HG02588 (cell line): ENCODE results near the gene KRT14.
"Not testable (repeated sequence)": the region's sequence is repeated elsewhere in the genome, so short reads cannot be mapped to it uniquely, and the experiment has no call there.

Experiments
- ATAC-seq: cut with Tn5 transposase; IDR thresholded peaks from one replicate; pipeline ENCODE4 v1.9.1; 2021; ENCODE audit warnings: mild to moderate bottlenecking, moderate library complexity; ENCODE audit not compliant: unreplicated experiment

KRT14 gene

DNA sequence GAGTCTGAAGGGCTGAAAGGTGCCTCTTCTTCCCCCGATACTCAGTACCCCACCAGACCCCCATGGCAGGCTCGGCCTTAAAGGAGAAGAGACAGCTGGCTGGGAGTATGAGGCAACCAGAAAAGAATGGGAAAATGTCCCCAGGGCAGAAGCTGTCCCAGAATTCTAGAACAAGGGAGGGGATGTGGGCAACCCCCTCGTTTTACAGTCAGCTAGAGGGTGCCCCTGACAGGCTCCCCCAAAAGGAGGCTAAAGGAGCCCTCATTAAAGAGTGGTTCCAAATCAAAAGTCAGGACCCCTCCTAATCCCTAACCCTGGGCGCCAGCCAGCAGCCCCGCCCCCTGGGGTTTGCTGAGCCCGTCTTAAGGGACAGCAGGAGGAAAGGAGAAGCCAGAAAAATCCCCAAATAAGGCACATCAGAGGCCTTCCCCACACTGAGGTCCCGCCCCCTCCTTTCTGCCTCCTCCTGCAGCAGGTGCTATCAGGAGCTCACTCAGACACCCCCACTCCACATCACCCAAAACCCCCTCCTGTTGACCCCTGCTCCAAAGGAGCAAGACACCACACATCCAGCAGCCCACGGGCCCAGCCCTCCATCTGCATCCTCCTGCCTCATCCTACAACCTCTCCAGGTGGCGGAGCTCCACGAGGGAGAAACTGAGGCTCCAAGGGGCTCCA lies 36.6 kb upstream of the KRT14 start:
- ATAC-seq, result not testable (repeated sequence)

DNA sequence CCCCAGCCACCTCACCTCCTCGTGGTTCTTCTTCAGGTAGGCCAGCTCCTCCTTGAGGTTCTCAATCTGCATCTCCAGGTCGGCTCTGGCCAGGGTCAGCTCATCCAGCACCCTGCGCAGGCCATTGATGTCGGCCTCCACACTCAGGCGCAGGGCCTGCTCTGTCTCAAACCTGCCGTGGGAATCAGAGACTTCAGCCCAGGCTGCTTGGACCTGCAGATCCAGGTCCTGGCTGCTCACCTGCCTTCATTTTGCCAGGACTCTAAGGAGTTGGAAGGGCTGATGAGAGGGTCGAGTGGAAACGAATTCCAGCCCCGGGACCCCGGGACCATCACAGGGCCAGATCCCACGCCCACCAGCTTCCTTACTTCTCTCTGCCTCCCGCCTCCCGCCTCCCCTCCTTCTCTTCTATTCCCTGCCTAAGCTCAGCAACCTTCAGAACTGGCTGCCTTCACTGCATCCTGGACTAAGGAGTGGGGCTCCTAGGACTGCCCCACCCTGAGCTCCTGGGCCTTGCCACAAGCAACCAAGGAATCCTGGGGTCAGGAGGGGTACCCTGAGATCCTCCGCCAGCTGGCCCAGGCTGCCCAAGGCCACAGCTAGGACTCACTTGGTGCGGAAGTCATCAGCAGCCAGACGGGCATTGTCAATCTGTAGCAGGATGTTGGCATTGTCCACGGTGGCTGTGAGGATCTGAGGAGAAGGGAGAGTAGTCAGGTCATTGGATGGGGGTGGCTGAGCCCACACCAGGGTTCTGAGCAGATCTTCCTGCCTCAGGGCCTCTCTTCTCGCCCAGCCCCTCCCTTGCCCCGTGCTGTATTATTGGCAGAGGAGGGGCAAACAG lies 35.9 kb upstream of the KRT14 start:
- ATAC-seq, result not testable (repeated sequence)

DNA sequence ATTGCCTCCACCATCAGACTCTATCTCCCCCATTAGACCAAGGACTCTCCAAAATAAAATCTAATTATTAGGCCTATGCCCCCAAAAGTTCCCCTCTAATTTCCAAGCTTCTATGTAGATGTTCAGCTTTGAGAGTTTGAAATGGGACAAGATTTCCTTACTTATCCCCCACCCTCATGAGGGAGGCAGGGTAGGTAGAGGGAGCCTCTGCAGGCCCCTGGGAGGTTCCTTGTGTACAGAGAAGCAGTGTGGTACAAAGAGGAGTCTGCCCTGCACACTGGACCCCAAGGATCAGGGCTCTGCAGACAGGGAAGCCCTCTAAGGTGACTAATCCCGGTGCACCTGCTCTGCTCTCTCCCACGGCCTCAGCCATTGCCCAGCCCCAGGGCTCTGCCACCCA lies 35.2 kb upstream of the KRT14 start:
- ATAC-seq, result no peak

DNA sequence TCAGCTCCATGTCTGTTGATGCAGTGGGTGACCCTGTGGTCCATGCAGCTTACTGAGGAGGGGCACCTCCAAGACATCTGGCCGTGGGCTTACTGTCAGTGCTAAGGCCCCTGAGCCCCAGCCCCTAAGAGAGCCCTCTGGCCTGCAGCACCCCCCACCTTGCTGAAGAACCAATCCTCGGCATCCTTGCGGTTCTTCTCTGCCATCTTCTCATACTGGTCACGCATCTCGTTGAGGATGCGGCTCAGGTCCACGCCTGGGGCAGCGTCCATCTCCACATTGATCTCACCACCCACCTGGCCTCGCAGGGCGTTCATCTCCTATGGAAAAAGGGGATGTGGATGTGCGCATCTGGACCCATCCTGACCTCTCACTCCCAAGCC lies 34.7 kb upstream of the KRT14 start:
- not testable (repeated sequence) for ATAC-seq

DNA sequence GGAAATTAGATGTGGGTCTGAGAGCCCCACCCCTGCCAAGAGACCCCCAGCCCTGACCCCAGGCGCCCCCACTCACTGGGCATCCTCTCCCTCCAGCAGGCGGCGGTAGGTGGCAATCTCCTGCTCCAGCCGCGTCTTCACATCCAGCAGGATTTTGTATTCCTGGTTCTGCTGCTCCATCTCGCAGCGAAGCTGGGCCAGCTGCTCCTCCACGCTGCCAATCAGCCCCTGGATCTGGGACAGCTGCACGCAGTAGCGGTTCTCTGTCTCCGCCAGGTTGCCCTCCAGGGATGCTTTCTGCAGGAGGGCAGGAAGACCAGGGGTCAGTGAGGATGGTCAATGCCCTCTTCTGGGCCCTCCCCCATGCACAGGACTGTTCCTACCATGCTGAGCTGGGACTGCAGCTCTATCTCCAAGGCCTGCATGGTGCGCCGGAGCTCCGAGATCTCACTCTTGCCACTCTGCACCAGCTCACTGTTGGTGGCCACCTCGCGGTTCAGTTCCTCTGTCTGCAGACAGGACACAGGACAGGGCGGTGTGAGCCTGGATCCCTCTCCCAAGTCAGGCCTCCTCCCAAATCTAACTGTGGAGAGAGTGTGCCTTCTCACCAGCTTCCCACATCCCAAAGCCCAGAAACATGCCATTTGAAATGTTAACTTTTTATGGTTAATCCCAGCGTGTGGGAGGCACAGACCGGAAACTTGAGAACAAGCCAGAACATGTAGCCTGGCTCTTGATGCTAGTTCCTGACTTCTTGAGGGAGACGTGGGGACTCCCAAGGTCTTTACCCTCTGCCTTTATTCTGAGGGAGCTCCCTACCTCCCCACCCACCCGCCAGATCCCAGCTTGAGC lies 34.1 kb upstream of the KRT14 start:
- no peak for ATAC-seq

DNA sequence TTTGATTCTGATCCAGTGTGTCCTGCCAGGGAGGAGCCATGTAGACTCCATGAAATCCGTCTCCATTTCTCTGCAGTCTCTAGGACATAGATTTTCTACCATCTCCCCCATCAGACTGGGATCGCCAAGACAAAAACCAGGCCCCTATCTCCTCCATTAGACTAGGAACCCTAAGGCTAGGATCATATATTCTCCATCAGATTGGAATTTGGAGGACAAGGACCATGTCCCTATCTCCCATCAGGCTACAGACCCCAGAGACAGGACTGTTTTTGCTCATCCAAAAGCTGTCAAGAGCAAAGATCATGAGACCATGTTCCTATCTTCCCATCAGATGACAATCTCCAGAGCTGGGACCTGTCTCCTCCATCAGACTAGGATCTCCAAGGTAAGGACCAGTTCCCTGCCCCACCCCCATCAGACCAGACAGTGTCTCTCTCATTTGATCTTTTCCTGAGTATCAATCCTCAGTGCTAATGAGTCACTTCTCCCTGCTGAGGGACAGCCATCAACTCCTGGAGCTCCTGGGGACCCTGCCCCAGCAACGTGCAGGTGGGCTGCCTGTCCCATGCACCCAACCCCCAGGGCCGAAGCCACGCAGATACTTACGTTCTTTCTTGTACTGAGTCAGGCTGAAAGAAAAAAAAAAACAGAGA lies 33.4 kb upstream of the KRT14 start:
- ATAC-seq, result not testable (repeated sequence)

DNA sequence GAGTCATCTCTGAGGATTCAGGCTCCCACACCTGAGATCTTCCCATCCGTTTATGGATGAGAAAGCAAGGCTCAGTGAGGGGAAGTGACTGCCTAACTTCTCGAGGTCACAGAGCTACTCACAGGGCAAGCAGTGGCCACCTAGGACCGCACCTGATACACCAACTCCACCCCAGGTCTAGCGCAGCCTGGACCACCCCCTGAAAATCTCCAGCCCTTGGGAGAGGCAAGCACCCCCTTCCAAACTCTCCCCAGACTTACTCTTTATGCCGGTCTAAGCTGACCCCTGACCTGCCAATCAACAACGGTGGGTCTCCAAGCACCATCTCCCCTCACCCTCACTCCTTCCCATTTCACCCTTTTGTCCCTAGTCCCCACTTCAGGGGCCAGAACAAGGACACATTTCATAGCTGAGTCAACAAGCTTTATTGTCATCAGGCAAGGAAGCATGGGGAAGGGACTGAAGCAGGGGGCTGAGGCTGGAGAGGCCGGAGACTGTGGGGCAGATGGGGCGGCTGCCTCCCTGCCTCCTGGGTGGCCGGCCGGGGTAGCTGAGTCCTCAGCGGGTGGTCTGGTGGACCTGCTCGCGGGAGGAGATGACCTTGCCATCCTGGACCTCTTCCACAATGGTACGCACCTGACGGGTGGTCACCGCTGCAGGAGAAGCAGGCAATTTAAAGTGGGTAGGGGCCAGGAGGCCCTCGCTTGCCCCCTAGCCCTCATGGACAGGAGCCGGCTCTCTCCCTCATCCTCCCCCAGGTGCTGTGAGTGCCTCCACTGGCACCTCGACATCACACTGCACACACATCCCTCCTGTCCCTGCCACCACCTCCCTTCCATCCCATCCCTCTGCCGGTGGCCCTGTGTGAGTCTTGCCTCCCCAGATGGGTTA lies 32.6 kb upstream of the KRT14 start:
- ATAC-seq, result no peak

DNA sequence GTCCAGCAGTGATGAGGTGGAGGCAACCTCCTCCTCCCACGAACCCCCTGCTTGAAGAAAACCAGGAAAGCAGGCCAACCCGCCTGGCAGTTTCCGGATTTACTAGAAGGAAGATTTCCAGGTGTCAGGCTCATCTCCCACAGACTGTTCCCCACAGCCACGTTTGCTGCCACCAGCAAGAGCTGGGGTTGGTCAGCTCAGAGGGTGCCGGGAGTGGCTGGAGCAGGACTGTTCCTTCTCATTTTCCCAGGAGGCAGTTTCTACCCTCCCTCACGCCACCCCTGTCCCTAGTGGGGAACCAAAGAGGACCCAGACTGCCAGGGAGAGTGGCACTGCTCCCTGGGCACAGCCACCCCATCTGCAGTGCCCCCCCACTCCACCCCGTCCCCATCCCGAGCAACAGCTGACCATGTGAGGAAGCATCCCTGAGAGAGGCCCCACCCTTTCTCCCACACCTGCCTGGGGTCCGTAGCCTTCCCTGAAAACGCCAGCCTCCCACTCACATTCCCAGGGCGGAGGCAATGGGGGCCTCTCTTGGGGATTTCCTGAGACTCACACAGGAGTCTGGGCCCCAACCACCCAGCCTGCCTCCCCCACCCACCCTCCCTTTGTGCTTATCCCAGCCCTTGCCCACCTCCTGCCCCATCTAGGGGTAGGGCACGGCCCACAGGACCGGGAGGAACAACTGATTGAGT lies 31.8 kb upstream of the KRT14 start:
- ATAC-seq, result no peak

DNA sequence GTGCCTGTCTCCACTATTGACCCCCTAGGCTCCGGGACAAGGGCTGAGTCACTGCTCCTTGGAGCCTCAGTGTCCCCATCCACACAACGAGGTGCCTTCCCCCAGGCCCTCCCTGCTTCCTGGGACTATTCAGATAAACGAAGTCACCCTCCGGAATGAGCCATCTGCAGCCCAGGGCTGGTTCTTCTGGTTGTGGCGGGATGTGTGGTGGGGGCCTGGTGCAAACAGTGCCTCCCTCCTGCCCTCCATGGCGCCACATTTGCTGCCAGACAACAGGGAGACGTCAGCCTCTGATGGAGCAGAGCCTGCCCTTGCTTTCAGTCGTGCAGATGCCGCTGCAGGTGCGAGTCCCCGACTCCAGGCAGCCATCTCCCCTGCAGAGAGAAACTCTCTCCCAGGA lies 31.0 kb upstream of the KRT14 start:
- ATAC-seq, result no peak

DNA sequence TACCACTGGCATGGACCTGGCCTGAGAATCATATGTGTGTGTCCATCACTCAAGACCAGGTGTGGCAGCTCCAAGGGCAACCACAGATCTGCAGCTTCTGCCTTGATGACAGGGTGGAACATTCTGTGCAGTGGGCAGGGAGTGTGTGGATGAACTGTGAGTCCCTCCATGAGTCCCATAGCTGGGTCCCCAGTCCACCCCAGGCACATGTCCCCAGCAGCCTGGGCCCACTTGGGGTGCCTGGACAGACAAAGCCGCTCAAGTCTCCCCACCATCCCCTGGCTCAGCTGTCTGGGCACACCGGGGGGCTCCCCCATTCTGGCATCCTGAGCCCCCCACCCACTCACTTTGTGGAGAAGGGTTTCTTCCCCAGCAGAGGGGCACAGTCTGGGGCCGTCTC lies 30.4 kb upstream of the KRT14 start:
- no peak for ATAC-seq

DNA sequence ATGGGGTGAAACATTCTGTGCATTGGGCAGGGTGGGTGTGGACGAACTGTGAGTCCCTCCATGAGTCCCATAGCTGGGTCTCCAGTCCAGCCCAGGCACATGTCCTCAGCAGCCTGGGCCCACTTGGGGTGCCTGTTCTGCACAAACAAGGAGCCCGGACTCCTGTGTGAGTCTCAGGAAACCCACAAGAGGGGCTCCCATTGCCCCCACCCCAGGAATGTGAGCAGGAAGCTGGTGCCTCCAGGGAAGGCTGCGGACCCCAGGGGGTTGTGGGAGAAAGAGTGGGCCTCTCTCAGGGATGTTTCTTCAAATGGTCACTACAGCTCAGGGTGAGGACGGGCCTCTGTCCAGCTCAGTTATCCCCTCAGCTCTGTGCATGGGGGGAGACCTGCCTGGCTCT lies 29.8 kb upstream of the KRT14 start:
- ATAC-seq, result not testable (repeated sequence)

DNA sequence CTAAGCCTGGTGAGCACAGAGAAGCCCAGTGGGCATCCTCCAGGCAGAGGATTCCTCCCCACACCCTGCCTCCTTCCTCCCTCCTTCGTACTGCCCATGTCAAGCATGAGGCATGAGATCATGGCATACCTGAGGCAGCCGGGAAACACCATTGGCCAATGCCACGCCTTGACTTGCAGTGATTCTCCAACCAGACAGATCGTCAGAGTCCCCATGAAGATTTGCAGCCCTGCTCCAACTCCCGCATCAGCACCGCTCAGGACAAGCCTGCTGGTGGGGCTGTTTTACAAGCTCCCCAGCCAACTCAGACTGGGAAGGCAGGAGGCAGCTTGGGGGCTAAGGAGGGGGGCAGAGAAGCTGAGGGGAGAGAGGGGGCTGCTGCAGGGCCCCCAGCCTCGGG lies 28.8 kb upstream of the KRT14 start:
- no peak for ATAC-seq

DNA sequence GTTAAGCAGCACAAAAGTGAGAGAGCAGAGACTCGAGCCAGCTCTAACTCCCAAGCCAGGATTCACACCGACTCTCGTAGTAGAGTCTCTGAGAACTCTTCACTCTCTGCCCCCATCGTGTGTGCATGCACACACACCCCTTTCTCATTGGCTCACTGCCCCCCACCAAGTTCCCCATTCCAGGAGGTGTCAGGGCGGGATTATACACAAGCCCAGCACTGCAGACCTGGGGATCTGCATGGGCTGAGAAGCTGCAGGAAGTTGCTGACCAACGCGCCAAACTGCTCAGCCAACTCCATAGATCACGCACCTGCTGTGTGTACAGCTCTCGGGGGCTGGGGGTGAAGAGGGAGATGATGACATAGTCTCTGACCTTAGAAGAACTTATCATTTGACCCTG lies 28.1 kb upstream of the KRT14 start:
- ATAC-seq, result not testable (repeated sequence)

DNA sequence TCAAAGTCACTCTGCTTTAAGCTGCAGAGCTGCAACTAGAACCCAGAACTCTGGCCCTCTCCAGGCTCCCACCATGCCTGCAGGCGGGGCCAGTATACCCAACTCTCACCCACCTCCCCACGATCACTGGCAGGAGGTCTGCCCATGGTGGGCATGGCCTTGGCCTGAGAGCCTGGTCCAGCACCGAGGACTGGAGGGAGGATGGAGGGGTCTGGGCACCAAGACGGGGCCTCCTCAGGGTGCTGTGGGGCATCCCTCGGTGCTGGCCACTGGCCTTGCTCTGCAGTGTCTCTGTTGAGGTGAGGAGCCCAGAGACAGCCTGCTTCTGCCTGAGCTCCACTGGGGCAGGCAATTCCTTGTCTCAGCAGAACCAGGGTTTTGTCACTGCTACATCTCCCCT lies 27.4 kb upstream of the KRT14 start:
- ATAC-seq, result no peak

DNA sequence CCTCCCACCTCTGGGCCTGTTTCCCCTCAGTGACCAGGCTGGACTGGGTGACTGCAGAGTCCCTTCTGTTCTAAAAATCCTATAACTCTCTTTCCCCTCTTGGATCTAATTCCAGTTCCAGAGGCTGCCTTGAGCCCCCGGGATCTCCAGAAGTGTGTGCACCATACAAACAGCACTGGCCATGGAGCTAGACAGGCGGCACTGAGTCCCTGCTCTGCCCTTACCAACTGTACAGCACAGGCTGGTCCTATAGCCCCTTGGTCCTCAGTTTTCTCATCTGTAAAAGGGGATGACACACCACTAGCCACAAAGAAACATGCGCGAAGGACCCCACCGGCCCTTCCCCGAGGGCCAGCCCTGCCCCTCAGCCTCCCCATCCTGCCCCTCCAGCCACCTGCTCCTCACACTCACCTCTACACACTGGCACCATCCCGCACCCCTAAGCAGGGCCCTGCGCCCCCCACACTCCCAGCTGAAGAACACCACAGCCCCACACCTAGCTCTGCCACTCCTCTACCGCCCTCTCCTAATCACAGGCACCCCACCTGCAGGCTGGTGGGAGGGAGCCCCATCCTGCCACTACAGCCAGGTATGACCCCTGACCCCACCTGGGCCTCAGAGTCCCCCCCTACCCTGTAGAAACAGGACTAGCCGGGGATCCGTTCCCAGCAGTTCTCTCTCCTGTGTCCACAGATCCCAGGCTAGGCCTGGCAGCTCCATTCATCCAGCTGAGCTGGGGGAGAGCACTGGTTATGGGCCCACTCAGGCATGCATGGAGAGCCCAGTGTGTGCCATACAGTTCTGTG lies 26.8 kb upstream of the KRT14 start:
- ATAC-seq, result no peak

DNA sequence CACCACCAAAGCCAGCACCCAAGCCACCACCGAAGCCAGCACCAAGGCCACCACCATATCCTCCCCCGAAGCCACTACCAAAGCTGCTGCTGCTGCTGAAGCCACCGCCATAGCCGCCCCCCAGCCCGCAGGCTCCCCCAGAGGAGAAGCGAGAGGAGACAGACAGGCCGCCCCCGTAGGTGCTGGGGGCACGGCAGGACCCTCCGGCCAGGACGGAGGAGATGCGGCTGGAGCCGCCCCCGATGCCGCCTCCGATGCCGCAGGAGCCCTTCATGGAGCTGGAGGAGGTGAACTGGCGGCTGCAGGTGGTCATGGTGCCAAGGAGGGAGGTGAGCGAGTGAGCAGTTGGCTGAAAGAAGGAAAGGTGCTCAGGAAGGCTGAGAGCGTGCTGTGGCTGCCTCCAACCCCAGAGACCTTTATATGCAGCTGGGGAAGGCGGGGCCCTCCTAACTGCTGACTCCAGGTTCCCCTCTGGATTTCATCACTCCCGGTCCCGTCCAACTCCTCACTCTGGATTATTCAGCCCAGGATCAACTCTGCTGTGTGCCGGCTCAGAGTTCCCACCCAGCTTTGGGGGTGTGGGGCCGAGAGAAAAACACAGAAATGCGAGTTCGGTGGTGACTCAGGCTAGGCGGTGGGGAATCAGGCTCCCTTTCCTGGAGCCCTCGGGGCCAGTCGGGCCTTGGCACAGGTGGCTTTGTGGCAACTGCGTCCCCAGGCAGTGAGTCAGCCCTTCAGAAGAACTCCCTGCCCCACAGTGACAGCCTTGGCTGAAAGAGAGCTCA lies 25.9 kb upstream of the KRT14 start, which contains the start of gene KRT16:
TSS of gene KRT16 (minus strand) at position 392 of the 785 bp plus-strand sequence. CDS start at position 313, 79 bp downstream.
- not testable (repeated sequence) for ATAC-seq

DNA sequence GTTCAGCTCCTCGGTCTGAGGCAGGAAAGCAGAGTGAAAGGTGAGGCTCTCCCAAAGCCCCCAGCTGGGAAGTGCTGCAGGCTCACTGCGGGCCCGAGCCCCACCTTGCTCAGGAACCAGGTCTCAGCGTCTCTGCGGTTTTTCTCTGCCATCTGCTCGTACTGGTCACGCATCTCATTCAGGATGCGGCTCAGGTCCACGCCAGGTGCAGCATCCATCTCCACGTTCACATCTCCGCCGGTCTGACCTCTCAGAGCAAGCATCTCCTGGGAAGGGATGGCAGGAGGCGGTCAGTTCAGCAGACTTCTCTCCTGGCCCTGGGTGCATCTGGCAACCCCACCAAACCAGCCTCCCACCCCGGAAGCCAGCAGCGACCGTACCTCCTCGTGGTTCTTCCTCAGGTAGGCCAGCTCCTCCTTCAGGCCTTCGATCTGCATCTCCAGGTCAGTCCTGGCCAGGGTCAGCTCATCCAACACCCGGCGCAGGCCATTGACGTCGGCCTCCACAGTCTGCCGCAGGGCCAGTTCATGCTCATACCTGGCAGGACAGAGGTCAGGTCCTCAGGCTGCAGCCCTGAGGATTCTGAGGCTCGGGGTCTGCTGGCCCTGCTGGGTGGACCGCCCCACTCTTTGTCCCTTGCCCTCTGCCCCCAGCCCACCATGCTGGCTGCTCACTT lies 24.4 kb upstream of the KRT14 start:
- no peak for ATAC-seq
